Astrocyte of the cerebellum (primary cell): Measurements from ENCODE around the gene MAP3K20.

ENCODE experiments used
- DNase-seq: peaks from one replicate; pipeline ENCODE4 v3.0.0-alpha.2; 2011; ENCODE audit warnings: low read depth
- H3K4me3 ChIP-seq: 2 replicates; pipeline ENCODE4 v1.5.1; 2011; ENCODE audit warnings: mild to moderate bottlenecking, low read depth, low read length, moderate library complexity
- CTCF ChIP-seq: IDR thresholded peaks from 2 replicates; pipeline ENCODE4 v1.5.1; 2012; ENCODE audit warnings: low read length, low read depth, moderate library complexity, mild to moderate bottlenecking; ENCODE audit errors: missing control alignments
- in situ Hi-C: cut with HindIII; loops from 2 replicates; pipeline ENCODE4 v1.10.0; 2017; ENCODE audit warnings: low sequenced_read_pairs

The MAP3K20 gene

GRCh38 chr2:173229086-173229485 lies 153.4 kb downstream of the MAP3K20 start:
- in situ Hi-C loops: no loop called here
- peak; percentile 3 for DNase-seq
- H3K4me3 ChIP-seq: no peak overlapping the region
- TF ChIP-seq CTCF: no peak

- in situ Hi-C loops: no loop called here
- no peak for DNase-seq
- TF ChIP-seq CTCF: no peak
- no peak overlapping the region for H3K4me3 ChIP-seq
Observed at GRCh38 chr2:173230181-173230580, 154.5 kb downstream of the MAP3K20 start.

- in situ Hi-C loops: no loop called here
- no peak overlapping the region for H3K4me3 ChIP-seq
- DNase-seq: no peak
- TF ChIP-seq CTCF: no peak
Observed at GRCh38 chr2:173231042-173231441, 155.4 kb downstream of the MAP3K20 start.

- no peak for TF ChIP-seq CTCF
- in situ Hi-C loops: no loop called here
- H3K4me3 ChIP-seq: no peak overlapping the region
- no peak for DNase-seq
Observed at GRCh38 chr2:173231465-173231864, 155.8 kb downstream of the MAP3K20 start.

GRCh38 chr2:173232956-173233744 lies 157.5 kb downstream of the MAP3K20 start:
- in situ Hi-C loops: no loop called here
- TF ChIP-seq CTCF: no peak
- peak; percentile 26 for DNase-seq
- no peak overlapping the region for H3K4me3 ChIP-seq

- no peak for TF ChIP-seq CTCF
- no peak overlapping the region for H3K4me3 ChIP-seq
- in situ Hi-C loops: no loop called here
- no peak for DNase-seq
Observed at GRCh38 chr2:173235947-173236803, 160.5 kb downstream of the MAP3K20 start.
